Cerebellar nuclear complex (tissue), 1 donor: Measurements from ENCODE around the gene GANC.

Experiments
- DNase-seq, 2 experiments: peaks; one replicate each; lab custom pipeline; 2025; lab: John Stamatoyannopoulos, UW

GANC gene

GRCh38 chr15:42375941-42376340 is 102.9 kb downstream of the GANC start:
- no peak for DNase-seq

- DNase-seq = no peak
Measured at GRCh38 chr15:42378011-42378410, 105.0 kb downstream of the GANC start.

GRCh38 chr15:42384597-42384996 is 111.6 kb downstream of the GANC start:
- no peak for DNase-seq

- no peak for DNase-seq
Measured at GRCh38 chr15:42385206-42385979, 112.4 kb downstream of the GANC start.

- DNase-seq = no peak
Measured at GRCh38 chr15:42385980-42386700, 113.1 kb downstream of the GANC start.

- no peak for DNase-seq
Measured at GRCh38 chr15:42387603-42388002, 114.6 kb downstream of the GANC start.

GRCh38 chr15:42392309-42393024 is 119.5 kb downstream of the GANC start:
- DNase-seq = no peak

GRCh38 chr15:42394106-42394505 is 121.1 kb downstream of the GANC start:
- no peak for DNase-seq

- DNase-seq = no peak
Measured at GRCh38 chr15:42395838-42396237, 122.8 kb downstream of the GANC start.

GRCh38 chr15:42401544-42402454 is 128.8 kb downstream of the GANC start:
- DNase-seq = no peak

- no peak for DNase-seq
Measured at GRCh38 chr15:42402455-42403205, 129.6 kb downstream of the GANC start.

GRCh38 chr15:42403389-42403788 is 130.4 kb downstream of the GANC start:
- DNase-seq = no peak

- DNase-seq = no peak
Measured at GRCh38 chr15:42404461-42405235, 131.6 kb downstream of the GANC start.

GRCh38 chr15:42405863-42406482 is 133.0 kb downstream of the GANC start:
- DNase-seq = no peak
